SU-DHL-6 (cell line): ENCODE results near the gene PARVB.

Experiments used
- H2AFZ ChIP-seq: fragments of 200-600 bp; sonication (generic); 2 replicates; pipeline ENCODE4 v1.6.1; 2014; ENCODE audit warnings: low read depth, mild to moderate bottlenecking, moderate library complexity, mixed read lengths, antibody characterized with exemption, low read length; ENCODE audit not compliant: severe bottlenecking
- H3F3A ChIP-seq: fragments of 200-600 bp; shearing (Covaris generic); 2 replicates; pipeline ENCODE4 v1.6.0; 2016; ENCODE audit warnings: antibody characterized with exemption, mild to moderate bottlenecking; ENCODE audit not compliant: insufficient read depth
- H3K27ac ChIP-seq: fragments of 200-600 bp; sonication (generic); 2 replicates; pipeline ENCODE4 v1.5.1; 2016; ENCODE audit warnings: low read depth, mild to moderate bottlenecking, low read length, moderate library complexity, mixed read lengths
- H3K27me3 ChIP-seq: fragments of 200-600 bp; sonication (generic), shearing (Covaris generic); 2 replicates; pipeline ENCODE4 v1.6.0; 2014; ENCODE audit warnings: mild to moderate bottlenecking, low read length
- H3K36me3 ChIP-seq: fragments of 200-600 bp; sonication (generic); 2 replicates; pipeline ENCODE4 v1.6.1; 2014; ENCODE audit warnings: mild to moderate bottlenecking, low read length, mixed read lengths
- H3K4me2 ChIP-seq: fragments of 300-600, 200-600 bp; shearing (Covaris generic), sonication (generic); 2 replicates; pipeline ENCODE4 v1.6.0; 2014; ENCODE audit warnings: low read length, low read depth, mild to moderate bottlenecking; ENCODE audit not compliant: poor library complexity, severe bottlenecking
- H3K4me3 ChIP-seq: fragments of 200-600 bp; sonication (generic); 2 replicates; pipeline ENCODE4 v1.5.1; 2014; ENCODE audit warnings: antibody characterized with exemption, low read length, mild to moderate bottlenecking, mixed read lengths; ENCODE audit not compliant: insufficient read depth, poor library complexity, severe bottlenecking
- H3K79me2 ChIP-seq: fragments of 200-600 bp; sonication (generic); 2 replicates; pipeline ENCODE4 v1.6.1; 2014; ENCODE audit warnings: mild to moderate bottlenecking, low read length, moderate library complexity; ENCODE audit not compliant: insufficient read depth
- H3K9ac ChIP-seq: fragments of 200-600 bp; sonication (generic); 2 replicates; pipeline ENCODE4 v1.7.0; 2014; ENCODE audit warnings: mild to moderate bottlenecking, low read length
- H3K9me2 ChIP-seq: fragments of 200-600 bp; sonication (generic); replicated peaks from 2 replicates; pipeline ENCODE4 v1.6.1; 2014; ENCODE audit warnings: low read length; ENCODE audit not compliant: insufficient read depth
- H3K9me3 ChIP-seq: fragments of 200-600 bp; sonication (generic); 2 replicates; pipeline ENCODE4 v1.6.1; 2014; ENCODE audit warnings: low read length, mixed read lengths; ENCODE audit not compliant: insufficient read depth
- H4K20me1 ChIP-seq: fragments of 200-600 bp; sonication (generic); 2 replicates; pipeline ENCODE4 v1.6.1; 2014; ENCODE audit warnings: low read depth, mild to moderate bottlenecking, antibody characterized with exemption, low read length, moderate library complexity, mixed read lengths
- CTCF ChIP-seq: fragments of 200-600 bp; sonication (generic); IDR thresholded peaks from one replicate; pipeline ENCODE4 v1.5.1; 2017; ENCODE audit warnings: antibody characterized with exemption, mild to moderate bottlenecking, low read length, moderate library complexity; ENCODE audit not compliant: insufficient read depth, poor library complexity, severe bottlenecking
- EZH2phosphoT487 ChIP-seq: fragments of 200-600 bp; sonication (generic), shearing (Covaris generic); conservative IDR thresholded peaks from 2 replicates; pipeline ENCODE4 v1.6.1; 2018; ENCODE audit warnings: mild to moderate bottlenecking, antibody characterized with exemption, low read length, moderate library complexity, mixed read lengths

Gene PARVB

GRCh38 chr22:44217346-44217745 is 193.2 kb downstream of the PARVB start:
- Histone ChIP-seq H3F3A (no peaks in the 10 kb centered on the region), H3K9me3 (no peaks in the 10 kb centered on the region), H4K20me1 (no peaks in the 10 kb centered on the region), H3K27me3 (no peaks in the 10 kb centered on the region), H3K4me3 (no peak overlapping the region), H3K79me2 (no peaks in the 10 kb centered on the region), H3K9ac (no peak overlapping the region), H3K27ac (no peak overlapping the region), H3K9me2 (no peaks in the 10 kb centered on the region), H2AFZ (no peak overlapping the region), H3K4me2 (no peak overlapping the region), H3K36me3 (no peaks in the 10 kb centered on the region)
- no peak for TF ChIP-seq CTCF
- no peak for TF ChIP-seq EZH2phosphoT487

DNA sequence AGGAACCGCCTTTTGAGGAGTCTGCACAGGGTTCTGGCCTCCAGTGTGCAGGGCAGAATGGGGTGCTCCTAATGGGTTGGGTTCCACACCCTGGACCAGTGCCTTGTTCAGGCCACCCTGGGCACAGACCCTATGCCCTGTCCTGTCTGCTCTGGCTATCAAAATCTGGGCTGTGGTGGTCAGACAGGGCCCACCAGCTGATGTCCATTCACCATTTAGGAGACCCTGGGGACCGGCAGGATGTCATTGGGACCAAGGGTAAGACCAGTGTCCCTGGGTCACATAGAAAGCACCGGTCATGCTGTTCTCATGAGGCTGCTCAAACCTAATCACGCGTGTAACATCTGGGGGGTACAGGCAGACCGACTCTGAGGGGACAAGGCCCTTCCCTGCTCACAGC is 194.0 kb downstream of the PARVB start:
- H3K4me3 ChIP-seq = no peak overlapping the region
- H4K20me1 ChIP-seq = no peaks in the 10 kb centered on the region
- no peaks in the 10 kb centered on the region for H3K9me3 ChIP-seq
- H3K9ac ChIP-seq = no peak overlapping the region
- no peaks in the 10 kb centered on the region for H3K79me2 ChIP-seq
- H3F3A ChIP-seq = no peaks in the 10 kb centered on the region
- no peak overlapping the region for H3K27ac ChIP-seq
- H3K27me3 ChIP-seq = no peaks in the 10 kb centered on the region
- no peak overlapping the region for H2AFZ ChIP-seq
- H3K4me2 ChIP-seq = no peak overlapping the region
- TF ChIP-seq CTCF (no peak), EZH2phosphoT487 (no peak)
- H3K36me3 ChIP-seq = no peaks in the 10 kb centered on the region
- H3K9me2 ChIP-seq = no peaks in the 10 kb centered on the region

GRCh38 chr22:44219101-44219870 is 195.2 kb downstream of the PARVB start:
- no peak overlapping the region for H2AFZ ChIP-seq
- H3K79me2 ChIP-seq = no peaks in the 10 kb centered on the region
- H3K27me3 ChIP-seq = no peaks in the 10 kb centered on the region
- H3K27ac ChIP-seq = no peak overlapping the region
- H4K20me1 ChIP-seq = no peaks in the 10 kb centered on the region
- no peaks in the 10 kb centered on the region for H3K36me3 ChIP-seq
- TF ChIP-seq EZH2phosphoT487 (no peak), CTCF (no peak)
- H3F3A ChIP-seq = no peaks in the 10 kb centered on the region
- H3K9me3 ChIP-seq = no peaks in the 10 kb centered on the region
- no peak overlapping the region for H3K4me2 ChIP-seq
- no peak overlapping the region for H3K4me3 ChIP-seq
- no peaks in the 10 kb centered on the region for H3K9me2 ChIP-seq
- no peak overlapping the region for H3K9ac ChIP-seq
